ENCODE data around the gene CCNJL. TPM values are rescaled to one million over a fixed set of nuclear protein-coding genes. Genes with fewer than 3 reads are reported as not detected.

CCNJL gene, protein sequence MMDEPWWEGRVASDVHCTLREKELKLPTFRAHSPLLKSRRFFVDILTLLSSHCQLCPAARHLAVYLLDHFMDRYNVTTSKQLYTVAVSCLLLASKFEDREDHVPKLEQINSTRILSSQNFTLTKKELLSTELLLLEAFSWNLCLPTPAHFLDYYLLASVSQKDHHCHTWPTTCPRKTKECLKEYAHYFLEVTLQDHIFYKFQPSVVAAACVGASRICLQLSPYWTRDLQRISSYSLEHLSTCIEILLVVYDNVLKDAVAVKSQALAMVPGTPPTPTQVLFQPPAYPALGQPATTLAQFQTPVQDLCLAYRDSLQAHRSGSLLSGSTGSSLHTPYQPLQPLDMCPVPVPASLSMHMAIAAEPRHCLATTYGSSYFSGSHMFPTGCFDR
- total RNA-seq, result 3.2 and 8.0 TPM in 2 replicates

DNA sequence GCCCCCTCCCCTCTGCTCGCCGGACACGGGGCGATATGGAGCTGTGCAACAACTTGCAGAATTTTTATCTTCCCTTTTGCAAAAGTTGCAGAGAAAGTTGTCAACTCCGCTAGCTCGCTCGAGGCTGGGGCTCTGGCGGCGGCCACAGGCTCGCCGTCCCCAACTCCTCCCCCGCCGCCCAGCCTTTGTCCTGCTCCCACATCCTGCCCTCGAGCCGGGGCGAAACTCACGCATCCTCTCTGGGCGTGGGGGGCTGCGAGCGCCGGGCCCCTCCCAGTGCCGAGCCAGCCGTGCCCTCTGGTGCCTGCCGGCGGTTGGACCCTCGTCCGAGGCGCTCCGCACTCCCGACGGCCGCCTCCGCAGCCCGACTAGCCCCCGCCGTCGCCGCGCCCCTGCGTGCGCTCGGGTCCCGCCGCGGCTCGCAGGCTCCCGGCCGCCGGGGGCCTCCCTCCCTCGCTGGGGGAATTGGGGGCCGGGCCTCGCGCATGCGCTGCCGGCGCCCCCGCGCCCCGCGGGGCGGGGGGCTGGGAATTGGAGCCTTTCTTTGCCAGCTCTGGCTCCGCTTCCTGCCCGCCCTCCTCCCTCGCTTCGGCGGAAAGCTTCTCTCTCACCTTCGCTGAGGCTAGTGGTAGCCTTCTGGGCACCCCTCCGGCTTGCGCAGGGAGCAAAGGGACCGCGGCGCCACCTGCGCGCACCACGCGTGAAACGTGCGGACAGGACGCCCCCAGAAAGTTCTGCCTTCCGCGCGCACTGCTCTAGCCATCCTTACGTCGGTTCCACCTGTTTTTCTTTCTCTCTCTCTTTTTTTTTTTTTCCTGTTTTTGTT is at the start of gene CCNJL:
Gene CCNJL (minus strand): TSS at position 431 of the 826 bp plus-strand sequence. CDS start 641 bp downstream, outside the sequence.

DNA sequence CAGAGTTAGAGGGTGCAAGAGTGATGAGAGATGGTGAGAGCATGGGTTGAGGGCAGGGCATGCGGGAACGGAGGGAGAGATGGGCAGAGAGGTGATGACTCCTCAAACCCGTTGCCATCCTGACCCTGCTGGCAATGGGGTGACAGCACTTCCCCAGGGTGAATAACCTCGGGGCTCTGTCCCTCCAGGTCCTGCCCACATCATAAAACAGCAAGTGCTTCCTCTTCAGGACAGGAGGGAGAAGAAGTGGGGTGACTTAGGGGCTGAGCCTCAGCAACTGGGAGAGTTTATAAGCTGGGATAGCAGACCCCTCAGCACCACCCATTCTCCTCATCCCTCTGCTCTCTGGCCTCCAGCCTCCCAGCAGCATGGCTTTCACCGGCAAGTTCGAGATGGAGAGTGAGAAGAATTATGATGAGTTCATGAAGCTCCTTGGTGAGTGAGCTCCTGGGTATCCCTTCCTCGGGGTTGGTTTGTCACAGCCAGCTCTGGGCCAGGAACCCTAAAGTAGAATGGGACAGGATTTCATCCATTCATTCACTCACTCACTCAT is 83.1 kb downstream of the CCNJL start, which contains the start of gene FABP6:
Gene FABP6 (plus strand): TSS at position 317 of the 553 bp plus-strand sequence. CDS start 52 bp downstream, at position 369.

Other genes with a start within 250 kb of the CCNJL start
- 8.9 and 17.0 TPM in 2 replicates for gene PWWP2A, start 193.1 kb downstream of the CCNJL start, total RNA-seq
- not detected in 2 replicates for gene FABP6, start 83.1 kb downstream of the CCNJL start, total RNA-seq
- gene C1QTNF2, start 58.1 kb upstream of the CCNJL start, total RNA-seq, result 0.31 TPM in 1 of 2 replicates, not detected in the other
- 2.1 and 4.4 TPM in 2 replicates for gene FAM200C, start 87.5 kb upstream of the CCNJL start, total RNA-seq
- gene SLU7, start 106.5 kb upstream of the CCNJL start, total RNA-seq, result 49.9 and 76.3 TPM in 2 replicates
- 55.1 and 100 TPM in 2 replicates for gene PTTG1, start 109.3 kb upstream of the CCNJL start, total RNA-seq